Ramos (cell line): ENCODE data around the gene UACA.
"Not testable (repeated sequence)": the region's sequence is repeated elsewhere in the genome, so short reads cannot be mapped to it uniquely, and the experiment has no call there.

Experiments
- in situ Hi-C: fragments of 300-500 bp; cut with MboI; formaldehyde crosslinking; loops from one replicate; pipeline ENCODE4 v1.14.3; 2022; ENCODE audit warnings: low sequenced_read_pairs; ENCODE audit not compliant: unreplicated experiment

UACA gene

DNA sequence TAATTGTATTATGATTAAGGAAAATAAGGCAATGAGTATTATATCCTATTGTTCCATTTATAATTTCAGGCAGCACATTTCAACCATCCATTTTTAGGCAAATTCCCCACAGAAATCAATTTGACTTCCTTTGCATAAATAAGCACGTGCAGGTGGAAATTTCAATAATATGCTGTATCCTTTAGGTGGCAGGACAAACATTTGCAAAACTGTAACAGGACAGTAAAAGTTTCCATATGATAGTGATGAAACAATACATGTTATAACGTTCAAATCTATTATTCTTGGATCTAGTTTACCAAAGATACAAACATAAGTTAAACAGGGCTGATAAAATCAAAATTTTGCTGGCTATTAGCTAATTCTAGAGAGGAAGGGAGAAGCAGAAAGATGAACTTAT, 8.5 kb downstream of the UACA start:
- in situ Hi-C loops, result no loop called here

DNA sequence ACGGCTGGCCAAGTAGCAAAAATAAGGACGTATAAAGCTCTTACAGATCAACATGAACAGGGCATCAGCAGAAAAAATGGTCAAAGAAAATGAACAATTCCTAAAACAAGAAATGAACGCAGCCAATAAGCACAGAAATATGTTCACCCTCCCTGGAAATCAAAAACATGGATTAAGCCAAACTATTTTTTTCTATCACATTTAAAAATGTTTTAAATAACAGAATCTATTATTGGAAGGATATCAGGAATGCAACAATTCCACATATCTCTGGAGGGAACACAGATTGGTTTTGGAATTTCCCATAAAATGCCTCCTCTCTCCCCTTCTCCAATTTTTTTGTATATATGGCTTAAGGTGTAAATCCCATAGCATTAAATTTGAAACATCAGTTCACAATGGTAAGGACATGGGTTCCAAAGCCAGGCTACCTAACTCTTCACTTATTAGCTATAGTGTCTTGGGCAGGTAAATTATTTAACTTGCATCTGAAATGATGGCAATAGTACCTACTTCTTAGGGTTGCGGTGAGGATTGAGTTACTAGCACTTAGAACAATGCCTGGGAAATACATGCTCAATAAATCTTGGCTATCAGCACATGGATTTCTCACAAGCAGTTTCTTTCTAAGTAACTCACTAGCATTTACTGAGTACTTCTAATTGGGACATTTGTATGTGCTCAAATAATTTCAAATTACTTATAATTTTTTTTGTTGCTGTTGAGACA, 10.1 kb downstream of the UACA start:
- in situ Hi-C loops, result no loop called here

DNA sequence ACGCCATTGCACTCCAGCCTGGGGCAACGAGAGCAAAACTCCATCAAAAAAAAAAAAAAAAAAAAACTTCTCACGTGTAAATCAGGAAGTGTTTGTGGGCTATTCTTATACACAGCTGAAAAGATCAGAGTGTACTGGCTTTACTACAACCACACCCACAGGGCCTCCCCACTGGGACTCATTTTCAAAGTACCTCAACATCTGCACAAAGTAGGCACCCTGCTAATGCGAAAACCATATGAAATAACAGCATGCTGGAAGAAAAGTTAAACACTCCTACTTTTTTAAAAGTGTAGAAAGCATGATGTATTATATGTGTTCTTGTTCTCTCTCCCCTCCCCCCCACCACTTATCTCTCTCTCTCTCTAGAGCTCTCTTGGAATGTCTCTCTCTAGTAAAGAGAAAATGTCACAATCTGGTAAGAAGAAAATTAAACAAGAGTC, 11.1 kb downstream of the UACA start:
- in situ Hi-C loops, result no loop called here

DNA sequence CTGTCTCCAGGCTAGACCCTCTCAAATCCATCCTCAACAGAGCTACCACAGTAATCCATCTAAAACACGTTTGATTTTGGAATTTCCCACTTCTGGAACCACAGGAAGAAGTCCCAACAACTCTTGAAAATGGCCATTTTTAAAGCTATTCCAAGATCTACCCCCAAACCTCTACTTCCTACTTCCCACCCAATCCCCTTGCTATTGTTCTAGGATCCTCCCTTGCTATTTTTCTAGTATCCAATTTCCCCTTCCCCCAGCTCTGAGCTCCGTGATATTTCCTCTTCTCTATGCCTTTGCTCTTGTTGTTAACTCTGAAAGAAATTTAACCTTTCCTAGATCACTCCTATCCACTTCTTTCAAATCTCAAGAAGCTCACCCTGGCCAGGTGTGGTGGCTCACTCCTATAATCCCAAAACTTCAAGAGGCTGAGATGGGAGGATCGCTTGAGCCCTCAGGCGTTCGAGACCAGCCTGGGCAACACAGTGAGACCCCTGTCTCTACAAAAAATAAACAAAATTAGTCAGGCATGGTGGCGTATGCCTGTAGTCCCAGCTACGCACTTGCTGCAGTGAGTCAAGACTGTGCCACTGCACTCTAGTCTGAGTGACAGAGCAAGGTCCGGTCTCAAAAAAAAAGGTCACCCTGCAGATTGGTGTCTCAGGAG, 13.0 kb downstream of the UACA start:
- in situ Hi-C loops, result no loop called here

DNA sequence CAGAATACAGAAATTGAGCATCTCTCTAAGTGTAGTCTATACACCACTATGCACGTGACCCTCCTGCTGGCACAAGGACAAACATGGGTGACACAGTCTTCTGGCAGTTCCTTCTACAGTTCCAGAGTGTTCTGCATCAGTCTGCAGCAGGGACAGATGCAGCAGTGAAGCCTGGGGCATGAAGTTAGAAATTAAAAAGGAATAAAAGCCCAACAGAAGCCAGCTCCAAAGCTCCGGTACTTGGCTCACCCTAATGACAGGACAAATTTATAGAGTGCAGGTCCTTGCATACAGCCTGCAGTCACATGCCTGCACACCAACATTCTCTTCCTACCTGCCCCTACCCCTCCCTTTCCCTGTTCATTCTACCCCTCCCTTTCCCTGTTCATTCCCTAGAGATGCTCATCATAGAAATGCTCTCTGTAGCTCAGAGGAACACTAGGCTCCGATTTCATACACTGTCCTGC, 15.0 kb downstream of the UACA start:
- in situ Hi-C loops, result no loop called here

DNA sequence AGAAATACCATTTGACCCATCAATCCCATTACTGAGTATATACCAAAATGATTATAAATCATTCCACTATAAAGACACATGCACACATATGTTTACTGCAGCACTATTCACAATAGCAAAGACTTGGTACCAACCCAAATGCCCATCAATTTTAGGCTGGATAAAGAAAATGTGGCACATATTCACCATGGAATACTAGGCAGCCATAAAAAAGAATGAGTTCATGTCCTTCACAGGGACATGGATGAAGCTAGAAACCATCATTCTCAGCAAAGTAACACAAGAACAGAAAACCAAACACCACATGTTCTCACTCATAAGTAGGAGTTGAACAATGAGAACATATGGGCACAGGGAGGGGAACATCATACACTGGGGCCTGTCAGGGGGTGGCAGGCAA, 16.8 kb downstream of the UACA start:
- in situ Hi-C loops, result not testable (repeated sequence)

DNA sequence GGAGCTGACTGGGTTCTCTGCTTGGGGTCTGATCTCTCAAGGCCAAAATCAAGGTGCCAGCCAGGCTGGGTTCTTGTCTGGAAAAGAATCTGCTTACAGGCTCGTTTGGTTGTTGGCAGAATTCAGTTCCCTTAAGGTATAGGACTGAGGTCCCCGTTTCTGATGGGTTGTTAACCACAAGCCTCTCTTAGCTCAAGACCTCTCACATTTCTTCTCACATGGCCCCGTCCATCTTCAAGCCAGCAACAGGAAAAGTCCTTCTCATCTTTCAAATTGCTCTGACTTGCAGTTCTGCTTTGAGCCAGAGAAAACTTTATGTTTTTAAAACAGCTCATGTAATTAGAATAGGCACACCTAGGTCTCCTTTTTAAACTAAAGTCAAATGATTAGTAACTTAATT, 20.4 kb downstream of the UACA start:
- in situ Hi-C loops, result no loop called here

DNA sequence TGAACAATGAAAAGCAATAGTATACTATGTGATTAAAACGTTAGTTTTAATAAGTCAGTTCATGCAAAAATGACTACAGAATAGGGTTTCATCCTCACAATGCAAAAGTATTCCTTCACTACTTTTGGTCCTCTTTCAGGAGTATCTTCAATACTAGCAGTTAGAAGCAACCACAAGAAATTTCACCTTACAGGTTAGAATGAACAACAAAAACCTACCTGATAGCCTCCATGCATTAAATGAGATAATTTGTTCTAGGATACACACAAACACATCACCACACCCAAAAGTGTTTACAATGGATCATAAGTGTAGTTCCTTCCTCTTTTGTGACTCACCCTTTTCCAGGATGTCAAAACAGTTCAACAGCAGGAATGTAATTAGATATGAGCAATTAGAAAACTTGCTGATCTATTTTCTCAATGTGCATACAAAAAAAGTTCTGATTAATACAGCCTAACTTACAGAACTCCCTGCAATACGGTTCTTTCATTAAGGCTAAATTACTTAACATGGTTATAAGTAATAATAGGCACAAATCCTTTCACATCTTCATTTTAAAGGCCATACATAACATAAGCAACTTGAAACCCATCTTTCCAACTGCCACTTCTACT, 21.6 kb downstream of the UACA start:
- in situ Hi-C loops, result no loop called here

DNA sequence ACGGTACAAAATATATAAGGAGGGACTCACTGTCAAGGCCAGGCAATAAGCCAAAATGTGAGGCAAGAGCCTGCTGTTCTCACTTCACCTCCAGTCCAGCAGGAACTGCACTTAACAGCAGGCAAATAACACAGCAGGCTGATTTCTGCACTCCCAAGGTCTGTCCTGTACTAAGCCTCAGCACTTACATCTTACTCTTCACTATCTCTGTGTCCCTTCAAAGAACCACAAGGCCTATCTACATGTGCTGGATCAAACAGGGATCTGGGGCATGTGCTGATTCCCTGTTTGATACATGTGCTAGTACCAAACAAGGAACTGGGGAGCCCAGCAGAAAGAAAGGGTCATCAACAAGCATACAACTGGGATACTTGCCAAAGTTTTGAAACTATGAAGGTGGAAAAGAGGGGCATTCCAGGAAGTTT, 22.2 kb downstream of the UACA start:
- in situ Hi-C loops, result no loop called here

DNA sequence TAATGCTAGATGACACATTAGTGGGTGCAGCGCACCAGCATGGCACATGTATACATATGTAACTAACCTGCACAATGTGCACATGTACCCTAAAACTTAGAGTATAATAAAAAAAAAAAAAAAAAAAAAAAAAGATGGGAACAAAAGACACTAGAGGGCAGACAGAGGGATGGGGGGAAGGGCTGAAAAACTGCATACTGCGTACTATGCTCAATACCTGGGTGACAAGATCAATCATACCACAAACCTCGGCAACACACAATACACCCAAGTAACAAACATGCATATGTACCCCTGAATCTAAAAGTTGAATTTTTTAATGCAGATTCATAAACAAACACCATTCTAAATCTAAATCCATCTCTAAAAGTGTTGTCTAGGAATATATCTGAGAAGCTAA, 28.3 kb downstream of the UACA start:
- in situ Hi-C loops, result not testable (repeated sequence)

DNA sequence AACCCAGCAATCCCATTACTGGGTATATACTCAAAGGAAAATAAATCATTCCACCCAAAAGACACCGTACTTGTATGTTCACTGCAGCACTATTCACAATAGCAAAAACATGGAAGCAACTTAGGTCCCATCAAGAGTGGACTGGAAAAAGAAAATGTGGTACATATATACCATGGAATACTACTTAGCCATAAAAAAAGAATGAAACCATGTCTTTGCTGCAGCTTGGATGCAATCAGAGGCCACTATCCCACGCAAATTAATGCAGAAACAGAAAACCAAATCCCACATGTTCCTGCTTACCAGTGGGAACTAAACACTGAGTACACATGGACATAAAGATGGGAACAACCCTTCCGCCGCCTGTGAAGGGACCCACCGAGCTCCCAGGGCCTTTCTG, 34.2 kb downstream of the UACA start:
- in situ Hi-C loops, result no loop called here

DNA sequence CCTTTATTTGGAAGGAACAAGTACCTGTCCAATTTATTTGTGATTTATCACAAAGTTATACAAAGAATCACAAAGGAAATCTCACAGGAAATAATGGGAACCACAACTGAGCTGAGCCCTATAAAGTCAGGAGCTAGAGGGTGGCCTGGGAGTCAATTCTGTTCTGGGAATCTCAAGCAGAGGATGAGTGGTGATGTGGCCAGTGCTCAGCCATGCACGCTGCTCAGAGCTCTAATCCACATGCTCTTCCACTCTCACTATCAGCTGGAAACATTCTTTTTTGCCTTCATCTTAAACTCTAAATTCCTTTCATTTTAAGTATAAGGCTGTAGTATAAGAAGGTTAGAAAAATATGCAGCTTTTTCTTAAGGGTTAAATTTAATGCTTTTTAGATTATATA, 36.6 kb downstream of the UACA start:
- in situ Hi-C loops, result no loop called here

DNA sequence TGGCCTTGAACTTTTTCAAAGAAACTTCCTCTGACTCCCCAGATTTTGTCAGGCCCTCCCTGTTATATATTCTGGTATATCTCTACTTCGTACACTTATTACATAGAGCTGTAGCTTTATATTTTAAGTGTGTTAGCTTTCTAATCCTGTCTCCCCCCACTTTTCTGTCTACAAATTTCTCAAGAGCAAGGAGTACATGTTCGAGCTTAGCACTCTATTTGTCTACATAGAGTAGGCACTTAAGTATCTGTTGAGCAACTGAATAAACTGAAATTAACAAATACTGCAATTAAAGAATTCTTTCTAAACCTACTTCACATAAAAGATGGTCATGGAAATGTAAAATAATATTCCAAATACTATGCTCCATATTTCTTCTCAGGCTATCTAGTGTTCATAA, 39.4 kb downstream of the UACA start:
- in situ Hi-C loops, result loop anchor here (25.0 kb wide), 1 partner anchor 1237 kb away; no protein-coding TSS in a partner anchor

DNA sequence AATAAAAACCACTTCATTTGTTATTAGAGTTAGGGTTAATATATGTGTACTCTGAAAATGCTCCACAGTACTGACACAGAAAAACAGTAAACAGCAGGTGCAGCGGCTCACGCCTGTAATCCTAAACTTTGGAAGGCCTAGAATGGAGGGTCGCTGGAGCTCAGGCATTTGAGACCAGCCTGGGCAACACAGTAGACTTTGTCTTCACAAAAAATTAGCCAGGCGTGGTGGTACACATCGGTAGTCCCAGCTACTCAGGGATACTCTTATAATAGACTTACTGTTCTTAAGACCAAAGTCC, 40.3 kb downstream of the UACA start:
- in situ Hi-C loops, result loop anchor here (25.0 kb wide), 1 partner anchor 1236 kb away; no protein-coding TSS in a partner anchor

DNA sequence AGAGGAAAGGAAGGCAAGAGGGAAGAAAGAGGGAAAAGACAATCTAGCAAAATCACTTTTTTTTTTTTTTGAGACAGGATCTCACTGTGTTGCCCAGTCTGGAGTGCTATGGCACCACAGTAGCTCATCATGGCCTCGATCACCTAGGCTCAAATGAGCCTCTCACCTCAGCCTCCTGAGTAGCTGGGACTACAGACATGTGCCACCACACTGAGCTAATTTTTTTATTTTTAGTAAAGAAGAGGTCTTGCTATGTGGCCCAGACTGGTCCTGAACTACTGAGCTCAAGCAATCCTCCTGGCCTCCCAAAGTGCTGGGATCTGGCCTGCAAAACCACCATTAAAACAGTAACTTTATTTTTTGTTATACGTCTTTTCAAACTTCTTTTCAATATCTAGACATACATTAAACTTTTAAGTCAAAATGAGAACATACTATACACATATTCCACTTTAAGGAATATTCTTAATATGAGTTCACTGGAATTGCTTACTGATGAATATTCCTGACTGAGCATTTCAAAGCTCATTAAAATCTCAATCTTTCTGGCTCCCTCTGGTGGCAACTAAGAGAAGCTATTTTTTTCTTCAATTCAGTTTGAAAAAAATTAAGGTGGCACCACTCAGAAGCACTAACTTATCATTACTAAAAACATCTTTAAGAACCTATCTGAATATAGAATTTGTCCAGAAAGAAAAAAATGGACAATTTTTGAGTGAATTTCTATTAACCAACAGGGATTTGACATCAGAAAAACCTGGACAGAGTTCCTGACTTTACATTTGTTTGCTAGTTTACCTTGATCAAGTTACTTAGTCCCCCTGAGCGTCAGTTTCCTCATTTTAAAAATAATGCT, 40.9 kb downstream of the UACA start:
- in situ Hi-C loops, result loop anchor here (25.0 kb wide), 1 partner anchor 1235 kb away; no protein-coding TSS in a partner anchor

DNA sequence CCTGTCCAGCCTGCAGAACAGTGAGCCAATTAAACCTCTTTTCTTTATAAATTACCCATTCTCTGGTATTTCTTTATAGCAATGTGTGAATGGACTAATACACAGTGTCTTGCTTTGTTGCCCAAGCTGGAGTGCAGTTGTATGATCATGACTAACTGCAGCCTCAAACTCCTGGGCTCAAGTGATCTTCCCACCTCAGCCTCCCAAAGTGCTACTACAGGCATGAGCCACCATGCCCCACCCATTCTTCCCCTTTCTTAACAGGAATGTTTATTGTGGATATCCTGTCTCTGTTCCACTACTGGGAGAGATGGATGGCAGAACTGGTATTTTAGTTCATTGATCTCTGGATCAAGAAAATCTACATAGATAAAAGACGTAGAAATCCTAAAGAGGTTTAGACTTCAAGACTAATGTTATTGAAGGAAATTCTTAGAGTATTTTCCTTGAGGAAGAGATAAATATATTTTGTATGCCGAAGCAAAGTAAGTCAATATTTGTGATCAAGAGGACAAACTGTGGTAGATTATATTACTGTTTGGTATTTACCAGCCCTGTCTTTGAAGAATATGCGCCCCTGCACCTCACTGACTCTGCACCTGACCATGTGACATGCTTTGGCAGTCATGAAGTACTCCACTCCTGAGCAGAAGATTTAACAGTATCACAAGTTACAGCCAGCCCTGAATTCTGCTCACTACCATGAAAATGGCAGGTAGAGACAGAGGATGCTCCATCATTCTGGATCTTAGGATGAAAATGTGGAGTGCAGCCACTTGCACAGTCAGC, 42.9 kb downstream of the UACA start:
- in situ Hi-C loops, result loop anchor here (25.0 kb wide), 1 partner anchor 1233 kb away; no protein-coding TSS in a partner anchor

DNA sequence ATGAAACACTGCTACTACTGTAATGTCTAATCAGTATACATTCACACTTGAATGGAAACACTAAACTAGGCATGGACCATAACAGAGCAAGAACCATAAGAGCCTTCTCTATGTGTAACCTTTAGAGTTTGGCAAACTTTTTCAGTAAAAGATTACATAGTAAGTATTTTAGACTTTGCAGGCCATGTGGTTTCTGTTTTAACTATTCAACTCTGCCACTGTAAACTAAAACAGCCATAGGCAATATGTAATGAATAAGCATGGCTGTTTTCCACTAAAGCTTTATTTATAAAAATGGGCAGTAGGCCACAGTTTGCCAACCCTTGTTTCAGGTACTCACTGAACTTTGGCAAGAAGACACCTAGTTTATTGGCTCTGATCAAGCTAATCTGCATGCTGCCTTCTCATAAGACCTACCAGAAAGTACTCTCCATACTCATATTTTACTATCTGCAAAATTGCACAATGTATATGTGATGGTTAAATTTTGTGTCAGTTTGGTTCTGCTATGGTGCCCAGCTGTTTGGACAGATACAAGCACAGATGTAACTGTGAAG, 46.0 kb downstream of the UACA start:
- in situ Hi-C loops, result loop anchor here (25.0 kb wide), 1 partner anchor 1230 kb away; no protein-coding TSS in a partner anchor

DNA sequence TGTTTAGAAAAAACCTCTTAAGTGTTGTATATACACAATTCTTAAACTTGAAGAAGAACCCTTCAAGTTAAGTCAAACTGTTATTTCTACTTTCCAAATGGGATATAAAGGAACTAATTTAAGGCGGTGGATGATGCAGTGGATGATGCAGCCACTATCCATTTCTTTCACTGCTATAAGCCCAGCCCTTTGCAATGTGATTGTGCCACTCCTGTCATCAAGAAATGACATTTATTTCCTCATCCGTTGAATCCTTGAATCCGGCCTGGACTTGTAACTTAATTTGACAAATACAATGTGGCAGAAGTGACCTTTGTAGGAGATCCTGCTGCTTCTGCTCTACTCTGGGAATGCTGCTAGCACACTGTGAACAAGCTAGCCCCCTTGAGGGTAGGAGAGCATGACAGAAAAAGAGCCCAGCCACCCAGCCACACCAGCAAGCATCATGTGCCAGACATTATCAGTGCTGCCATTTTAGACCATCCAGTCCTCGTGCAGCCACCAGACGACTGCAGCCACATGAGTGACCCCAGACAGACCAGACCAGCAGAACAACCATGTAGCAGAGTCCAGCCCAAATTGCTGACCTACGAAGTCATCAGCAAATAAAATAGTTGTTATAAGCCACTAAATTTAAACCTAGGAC, 47.4 kb downstream of the UACA start:
- in situ Hi-C loops, result loop anchor here (25.0 kb wide), 1 partner anchor 1229 kb away; no protein-coding TSS in a partner anchor

DNA sequence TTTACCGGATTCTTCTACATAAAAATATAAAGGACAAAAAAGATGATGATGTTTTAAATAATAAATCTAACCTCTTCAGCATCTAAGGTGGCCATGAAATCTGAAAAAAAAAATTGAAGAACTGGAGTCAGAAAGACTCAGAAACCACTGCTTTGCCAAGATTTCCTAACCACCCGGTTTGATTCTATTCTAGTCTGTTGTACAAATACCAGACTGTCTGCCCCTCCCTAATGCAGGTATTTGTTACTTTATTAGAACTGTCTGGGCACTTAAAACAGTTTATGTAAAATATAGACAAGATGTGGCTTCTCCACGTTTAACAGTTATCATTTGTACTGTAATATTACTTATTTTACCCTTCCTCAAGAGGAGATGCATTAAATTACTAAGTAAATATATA, 48.8 kb downstream of the UACA start:
- in situ Hi-C loops, result loop anchor here (25.0 kb wide), 1 partner anchor 1227 kb away; no protein-coding TSS in a partner anchor
